Activated T-cell treated with anti-CD3 and anti-CD28 coated beads, Interleukin-2, amount 50 U/mL, for 1 hour (primary cell): ENCODE measurements around the gene C9orf78.

Experiments used
- DNase-seq: peaks from one replicate; pipeline ENCODE4 v3.0.0-alpha.2; 2020

C9orf78 gene

GRCh38 chr9:129835128-129835859 is at the start of gene C9orf78, which contains the start of gene USP20:
C9orf78 (minus strand) TSS chr9:129835275; CDS start chr9:129835221, 54 bp downstream.
USP20 (plus strand) TSS chr9:129835458; CDS start chr9:129852556, 17,098 bp downstream.
- DNase-seq: peak; percentile 97

GRCh38 chr9:129884220-129885017 is 49.3 kb upstream of the C9orf78 start:
- peak; percentile 96 for DNase-seq

- DNase-seq: no peak
Observed at GRCh38 chr9:129881547-129882324, 46.7 kb upstream of the C9orf78 start.

- DNase-seq: no peak
Observed at GRCh38 chr9:129880654-129881546, 45.8 kb upstream of the C9orf78 start.

- DNase-seq: no peak
Observed at GRCh38 chr9:129879991-129880653, 45.0 kb upstream of the C9orf78 start.

GRCh38 chr9:129879103-129879699 is 44.1 kb upstream of the C9orf78 start:
- no peak for DNase-seq

GRCh38 chr9:129878291-129878690 is 43.2 kb upstream of the C9orf78 start:
- no peak for DNase-seq

GRCh38 chr9:129876815-129877214 is 41.7 kb upstream of the C9orf78 start:
- no peak for DNase-seq

GRCh38 chr9:129875687-129876395 is 40.8 kb upstream of the C9orf78 start:
- DNase-seq: no peak

GRCh38 chr9:129875181-129875611 is 40.1 kb upstream of the C9orf78 start:
- no peak for DNase-seq

GRCh38 chr9:129874261-129875101 is 39.4 kb upstream of the C9orf78 start:
- no peak for DNase-seq

- no peak for DNase-seq
Observed at GRCh38 chr9:129873563-129874190, 38.6 kb upstream of the C9orf78 start.

GRCh38 chr9:129871046-129871445 is 36.0 kb upstream of the C9orf78 start:
- no peak for DNase-seq

GRCh38 chr9:129869585-129870501 is 34.8 kb upstream of the C9orf78 start:
- no peak for DNase-seq

- peak; percentile 90 for DNase-seq
Observed at GRCh38 chr9:129868872-129869486, 33.9 kb upstream of the C9orf78 start.

GRCh38 chr9:129868023-129868871 is 33.2 kb upstream of the C9orf78 start:
- DNase-seq: no peak
